ENCODE data around the gene GIPC1.

Gene GIPC1

GRCh38 chr19:14497228-14497921, 1.4 kb upstream of the GIPC1 start:
- H3K18ac ChIP-seq (ENCODE audit: low read length): no peak overlapping the region
- H3K4me1 ChIP-seq (ENCODE audit: control insufficient read depth in 1 of 2, insufficient read depth in 2 of 2, low read length in 2 of 2): peaks cover 11 to 13% of the 10 kb centered on the region in 2 experiments
- peaks cover 13% of the 10 kb centered on the region for H3K79me2 ChIP-seq (ENCODE audit: control insufficient read depth, insufficient read depth, low read length, poor library complexity)
- H4K8ac ChIP-seq (ENCODE audit: low read depth, low read length): no peak overlapping the region
- H3K9ac ChIP-seq (ENCODE audit: low read length): no peak overlapping the region
- peaks cover 7 to 8% of the 10 kb centered on the region in 2 experiments for H3K36me3 ChIP-seq (ENCODE audit: control insufficient read depth in 1 of 2, insufficient read depth in 2 of 2, low read length in 2 of 2)
- no peaks in the 10 kb centered on the region for H3K27me3 ChIP-seq (ENCODE audit: insufficient read depth, low read length)
- H3K14ac ChIP-seq (ENCODE audit: low read length): no peak overlapping the region
- no peak overlapping the region for H3K4ac ChIP-seq (ENCODE audit: low read depth, low read length)
- no peak overlapping the region for H2BK5ac ChIP-seq (ENCODE audit: low read depth, low read length, poor library complexity)
- H3K4me2 ChIP-seq (ENCODE audit: low read length): no peak overlapping the region
- H3K4me3 ChIP-seq (ENCODE audit: low read depth, low read length): peak overlapping the region; percentile 5
- peak overlapping the region; percentile 81 for H2AK5ac ChIP-seq (ENCODE audit: low read length)
- peak overlapping the region; percentile 8 for H4K91ac ChIP-seq (ENCODE audit: low read depth, low read length)
- no peak overlapping the region for H4K12ac ChIP-seq (ENCODE audit: low read depth, low read length)
- DNase-seq: no peak
- no peak overlapping the region for H3K23ac ChIP-seq (ENCODE audit: low read length)
- WGBS (ENCODE audit: extremely low coverage, insufficient coverage, insufficient read length): no CpG with 5 or more reads among the region's 6 CpGs
- no peak overlapping the region for H3K27ac ChIP-seq (ENCODE audit: low read depth, low read length)
- peaks cover 12% of the 10 kb centered on the region for H3K79me1 ChIP-seq (ENCODE audit: low read length)
- H2BK120ac ChIP-seq (ENCODE audit: insufficient read depth, low read length, poor library complexity): no peak overlapping the region
- no peak overlapping the region for H2AFZ ChIP-seq (ENCODE audit: insufficient read depth, low read length, poor library complexity)
- H2BK12ac ChIP-seq (ENCODE audit: low read length): no peak overlapping the region
- no peaks in the 10 kb centered on the region for H3K9me3 ChIP-seq (ENCODE audit: insufficient read depth, low read depth, low read length)

DNA sequence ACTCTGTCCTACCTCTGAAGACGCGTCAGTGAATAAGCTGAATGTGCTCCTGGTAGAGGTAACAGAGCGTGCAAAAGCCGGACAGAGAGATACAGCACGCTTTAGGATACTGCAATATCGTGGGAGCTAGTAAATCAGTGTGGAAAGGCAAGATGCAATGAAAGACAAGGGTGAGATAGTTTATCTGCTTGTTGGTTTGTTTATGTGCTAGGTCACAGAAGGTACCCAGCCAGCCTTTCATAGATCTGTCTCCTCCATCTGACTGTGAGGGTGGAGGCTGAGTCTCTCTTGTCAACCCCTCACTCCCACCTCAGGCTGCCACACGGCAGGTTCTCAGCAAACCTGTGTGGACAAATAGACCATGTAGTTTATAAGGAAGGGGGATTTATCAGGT, 904 bp upstream of the GIPC1 start:
- DNase-seq: peak in 1 of 2 donors; percentile 39
- WGBS (ENCODE audit: extremely low coverage, insufficient coverage, insufficient read length): no CpG with 5 or more reads among the region's 7 CpGs
- Histone ChIP-seq H3K4me3 (ENCODE audit: low read depth, low read length) (no peak overlapping the region), H2BK12ac (ENCODE audit: low read length) (peak overlapping the region; percentile 16), H3K9me3 (ENCODE audit: insufficient read depth, low read depth, low read length) (no peaks in the 10 kb centered on the region), H3K14ac (ENCODE audit: low read length) (no peak overlapping the region), H3K79me1 (ENCODE audit: low read length) (peaks cover 10% of the 10 kb centered on the region), H3K9ac (ENCODE audit: low read length) (no peak overlapping the region), H4K8ac (ENCODE audit: low read depth, low read length) (peak overlapping the region; percentile 81), H3K4me2 (ENCODE audit: low read length) (no peak overlapping the region), H3K36me3 (ENCODE audit: control insufficient read depth in 1 of 2, insufficient read depth in 2 of 2, low read length in 2 of 2) (peaks cover 7 to 8% of the 10 kb centered on the region in 2 experiments), H4K91ac (ENCODE audit: low read depth, low read length) (peak overlapping the region; percentile 75), H4K12ac (ENCODE audit: low read depth, low read length) (no peak overlapping the region), H3K27me3 (ENCODE audit: insufficient read depth, low read length) (no peaks in the 10 kb centered on the region), H2BK120ac (ENCODE audit: insufficient read depth, low read length, poor library complexity) (peak overlapping the region; percentile 20), H3K27ac (ENCODE audit: low read depth, low read length) (no peak overlapping the region), H3K4me1 (ENCODE audit: control insufficient read depth in 1 of 2, insufficient read depth in 2 of 2, low read length in 2 of 2) (peaks cover 7 to 10% of the 10 kb centered on the region in 2 experiments), H2BK5ac (ENCODE audit: low read depth, low read length, poor library complexity) (no peak overlapping the region), H3K79me2 (ENCODE audit: control insufficient read depth, insufficient read depth, low read length, poor library complexity) (peaks cover 13% of the 10 kb centered on the region), H3K23ac (ENCODE audit: low read length) (no peak overlapping the region), H2AK5ac (ENCODE audit: low read length) (no peak overlapping the region), H2AFZ (ENCODE audit: insufficient read depth, low read length, poor library complexity) (peak overlapping the region; percentile 27), H3K4ac (ENCODE audit: low read depth, low read length) (no peak overlapping the region), H3K18ac (ENCODE audit: low read length) (no peak overlapping the region)

- peaks cover 10% of the 10 kb centered on the region for H3K79me1 ChIP-seq (ENCODE audit: low read length)
- H3K9ac ChIP-seq (ENCODE audit: low read length): peak overlapping the region; percentile 69
- H3K4me1 ChIP-seq (ENCODE audit: control insufficient read depth in 1 of 2, insufficient read depth in 2 of 2, low read length in 2 of 2): peaks cover 7 to 10% of the 10 kb centered on the region in 2 experiments
- H2BK120ac ChIP-seq (ENCODE audit: insufficient read depth, low read length, poor library complexity): no peak overlapping the region
- no peak overlapping the region for H2BK12ac ChIP-seq (ENCODE audit: low read length)
- peak overlapping the region; percentile 15 for H2BK5ac ChIP-seq (ENCODE audit: low read depth, low read length, poor library complexity)
- peak overlapping the region; percentile 45 for H4K12ac ChIP-seq (ENCODE audit: low read depth, low read length)
- peaks cover 13% of the 10 kb centered on the region for H3K79me2 ChIP-seq (ENCODE audit: control insufficient read depth, insufficient read depth, low read length, poor library complexity)
- no peak for DNase-seq
- peak overlapping the region; percentile 79 for H3K4me3 ChIP-seq (ENCODE audit: low read depth, low read length)
- no peaks in the 10 kb centered on the region for H3K27me3 ChIP-seq (ENCODE audit: insufficient read depth, low read length)
- peak overlapping the region; percentile 81 for H3K4me2 ChIP-seq (ENCODE audit: low read length)
- peak overlapping the region; percentile 74 for H4K91ac ChIP-seq (ENCODE audit: low read depth, low read length)
- H4K8ac ChIP-seq (ENCODE audit: low read depth, low read length): peak overlapping the region; percentile 31
- H3K18ac ChIP-seq (ENCODE audit: low read length): peak overlapping the region; percentile 61
- no peak overlapping the region for H3K23ac ChIP-seq (ENCODE audit: low read length)
- no peak overlapping the region for H3K27ac ChIP-seq (ENCODE audit: low read depth, low read length)
- no CpG with 5 or more reads among the region's 28 CpGs for WGBS (ENCODE audit: extremely low coverage, insufficient coverage, insufficient read length)
- H2AK5ac ChIP-seq (ENCODE audit: low read length): peak overlapping the region; percentile 28
- peak overlapping the region; percentile 74 for H2AFZ ChIP-seq (ENCODE audit: insufficient read depth, low read length, poor library complexity)
- H3K4ac ChIP-seq (ENCODE audit: low read depth, low read length): peak overlapping the region; percentile 90
- H3K36me3 ChIP-seq (ENCODE audit: control insufficient read depth in 1 of 2, insufficient read depth in 2 of 2, low read length in 2 of 2): peaks cover 14% of the 10 kb centered on the region in 2 experiments
- H3K9me3 ChIP-seq (ENCODE audit: insufficient read depth, low read depth, low read length): peaks cover 2% of the 10 kb centered on the region
- H3K14ac ChIP-seq (ENCODE audit: low read length): peak overlapping the region; percentile 62
These were observed 277 bp downstream of the GIPC1 start for GRCh38 chr19:14495672-14496028.

DNA sequence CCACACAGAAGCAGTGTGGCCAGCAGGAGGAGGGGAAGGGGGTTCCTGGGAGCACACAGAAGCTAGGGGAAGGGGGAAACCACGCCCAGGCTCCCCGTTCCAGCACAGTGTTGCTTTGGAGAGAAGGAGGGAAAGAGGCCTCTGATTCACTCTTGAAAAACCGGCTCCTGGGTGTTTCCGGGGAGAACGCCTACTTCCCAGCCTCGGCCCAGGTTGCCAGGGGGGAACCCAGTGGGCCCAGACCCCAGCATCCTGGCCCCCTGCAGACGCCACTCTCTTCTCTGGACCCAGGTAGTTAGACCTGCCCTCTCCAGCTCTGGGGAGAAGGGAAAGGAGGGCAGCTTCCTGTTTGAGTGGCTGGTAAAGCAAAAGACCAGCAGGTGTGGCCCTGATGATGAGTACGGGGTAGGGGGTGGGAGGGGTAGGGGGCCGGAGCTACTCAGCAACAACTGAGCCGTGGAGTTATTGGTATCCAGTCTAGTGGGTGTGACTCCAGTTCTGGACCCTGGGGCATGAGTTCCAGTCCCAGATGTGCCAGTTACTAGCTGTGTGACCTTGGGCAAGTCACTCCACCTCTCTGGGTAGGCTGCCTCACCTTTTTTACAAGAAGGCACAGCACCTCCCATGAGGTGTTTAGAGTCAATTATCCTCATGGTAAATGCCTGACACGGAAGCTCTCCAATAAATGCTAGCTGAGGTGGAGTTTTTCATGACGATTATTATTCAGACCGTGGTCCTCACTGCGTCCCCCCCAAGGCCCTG, 836 bp downstream of the GIPC1 start:
- Histone ChIP-seq H2AFZ (ENCODE audit: insufficient read depth, low read length, poor library complexity) (peak overlapping the region; percentile 74), H3K23ac (ENCODE audit: low read length) (no peak overlapping the region), H3K79me2 (ENCODE audit: control insufficient read depth, insufficient read depth, low read length, poor library complexity) (peaks cover 13% of the 10 kb centered on the region), H2BK5ac (ENCODE audit: low read depth, low read length, poor library complexity) (no peak overlapping the region), H4K12ac (ENCODE audit: low read depth, low read length) (peak overlapping the region; percentile 45), H3K36me3 (ENCODE audit: control insufficient read depth in 1 of 2, insufficient read depth in 2 of 2, low read length in 2 of 2) (peaks cover 16% of the 10 kb centered on the region in 2 experiments), H2BK12ac (ENCODE audit: low read length) (peak overlapping the region; percentile 51), H3K18ac (ENCODE audit: low read length) (peak overlapping the region; percentile 77), H3K4me3 (ENCODE audit: low read depth, low read length) (peak overlapping the region; percentile 79), H2BK120ac (ENCODE audit: insufficient read depth, low read length, poor library complexity) (no peak overlapping the region), H3K4me1 (ENCODE audit: control insufficient read depth in 1 of 2, insufficient read depth in 2 of 2, low read length in 2 of 2) (peaks cover 7 to 10% of the 10 kb centered on the region in 2 experiments), H3K79me1 (ENCODE audit: low read length) (peaks cover 10% of the 10 kb centered on the region), H3K27ac (ENCODE audit: low read depth, low read length) (no peak overlapping the region), H3K9me3 (ENCODE audit: insufficient read depth, low read depth, low read length) (peaks cover 2% of the 10 kb centered on the region), H3K27me3 (ENCODE audit: insufficient read depth, low read length) (no peaks in the 10 kb centered on the region), H3K4ac (ENCODE audit: low read depth, low read length) (peak overlapping the region; percentile 98), H2AK5ac (ENCODE audit: low read length) (peak overlapping the region; percentile 28), H3K14ac (ENCODE audit: low read length) (peak overlapping the region; percentile 62), H4K91ac (ENCODE audit: low read depth, low read length) (peak overlapping the region; percentile 74), H3K9ac (ENCODE audit: low read length) (peak overlapping the region; percentile 69), H4K8ac (ENCODE audit: low read depth, low read length) (peak overlapping the region; percentile 61), H3K4me2 (ENCODE audit: low read length) (peak overlapping the region; percentile 81)
- WGBS (ENCODE audit: extremely low coverage, insufficient coverage, insufficient read length): no CpG with 5 or more reads among the region's 14 CpGs
- DNase-seq: peak in 1 of 2 donors; percentile 33
